ENCODE measurements around the gene PDE4B. TPM values are rescaled to one million over a fixed set of nuclear protein-coding genes. Genes with fewer than 3 reads are reported as not detected.
"Not testable (repeated sequence)": the region's sequence is repeated elsewhere in the genome, so short reads cannot be mapped to it uniquely, and the experiment has no call there.

PDE4B gene
- total RNA-seq, 1 donor from 2014 or later = 7.2 TPM

- Mint-ChIP-seq H3K27ac (ENCODE audit: unreplicated experiment) (no peak overlapping the region), H3K27me3 (ENCODE audit: unreplicated experiment) (no peaks in the 10 kb centered on the region), H3K36me3 (ENCODE audit: unreplicated experiment) (no peaks in the 10 kb centered on the region), H3K4me3 (ENCODE audit: unreplicated experiment) (no peak overlapping the region), H3K4me1 (ENCODE audit: low read depth, unreplicated experiment) (no peaks in the 10 kb centered on the region), H3K9me3 (ENCODE audit: unreplicated experiment) (no peaks in the 10 kb centered on the region)
- TF ChIP-seq CTCF (IDR thresholded peaks at IDR 0.05; ENCODE audit: partially characterized antibody, unreplicated experiment) = no peak
- DNase-seq = no peak
Observed at GRCh38 chr1:66085600-66085999, 292.9 kb downstream of the PDE4B start.

- no peak for TF ChIP-seq CTCF (IDR thresholded peaks at IDR 0.05; ENCODE audit: partially characterized antibody, unreplicated experiment)
- no peaks in the 10 kb centered on the region for H3K36me3 Mint-ChIP-seq (ENCODE audit: unreplicated experiment)
- no peaks in the 10 kb centered on the region for H3K9me3 Mint-ChIP-seq (ENCODE audit: unreplicated experiment)
- no peak overlapping the region for H3K4me3 Mint-ChIP-seq (ENCODE audit: unreplicated experiment)
- H3K4me1 Mint-ChIP-seq (ENCODE audit: low read depth, unreplicated experiment) = no peaks in the 10 kb centered on the region
- H3K27me3 Mint-ChIP-seq (ENCODE audit: unreplicated experiment) = no peaks in the 10 kb centered on the region
- no peak overlapping the region for H3K27ac Mint-ChIP-seq (ENCODE audit: unreplicated experiment)
- DNase-seq = no peak
Observed at GRCh38 chr1:66088787-66089186, 296.1 kb downstream of the PDE4B start.

GRCh38 chr1:66090859-66091457 lies 298.3 kb downstream of the PDE4B start:
- Mint-ChIP-seq H3K27me3 (ENCODE audit: unreplicated experiment) (no peaks in the 10 kb centered on the region), H3K27ac (ENCODE audit: unreplicated experiment) (no peak overlapping the region), H3K9me3 (ENCODE audit: unreplicated experiment) (no peaks in the 10 kb centered on the region), H3K4me3 (ENCODE audit: unreplicated experiment) (no peak overlapping the region), H3K4me1 (ENCODE audit: low read depth, unreplicated experiment) (no peaks in the 10 kb centered on the region), H3K36me3 (ENCODE audit: unreplicated experiment) (no peaks in the 10 kb centered on the region)
- no peak for DNase-seq
- TF ChIP-seq CTCF (IDR thresholded peaks at IDR 0.05; ENCODE audit: partially characterized antibody, unreplicated experiment) = no peak

GRCh38 chr1:66095190-66095589 lies 302.5 kb downstream of the PDE4B start:
- Mint-ChIP-seq H3K9me3 (ENCODE audit: unreplicated experiment) (no peaks in the 10 kb centered on the region), H3K36me3 (ENCODE audit: unreplicated experiment) (no peaks in the 10 kb centered on the region), H3K27me3 (ENCODE audit: unreplicated experiment) (no peaks in the 10 kb centered on the region), H3K27ac (ENCODE audit: unreplicated experiment) (no peak overlapping the region), H3K4me1 (ENCODE audit: low read depth, unreplicated experiment) (no peaks in the 10 kb centered on the region), H3K4me3 (ENCODE audit: unreplicated experiment) (no peak overlapping the region)
- DNase-seq = no peak
- TF ChIP-seq CTCF (IDR thresholded peaks at IDR 0.05; ENCODE audit: partially characterized antibody, unreplicated experiment) = no peak

- H3K4me3 Mint-ChIP-seq (ENCODE audit: unreplicated experiment); H3K27me3 Mint-ChIP-seq (ENCODE audit: unreplicated experiment); H3K36me3 Mint-ChIP-seq (ENCODE audit: unreplicated experiment); DNase-seq; H3K4me1 Mint-ChIP-seq (ENCODE audit: low read depth, unreplicated experiment); H3K9me3 Mint-ChIP-seq (ENCODE audit: unreplicated experiment); H3K27ac Mint-ChIP-seq (ENCODE audit: unreplicated experiment): not testable (repeated sequence)
Observed at GRCh38 chr1:66100959-66101358, 308.3 kb downstream of the PDE4B start.

- H3K9me3 Mint-ChIP-seq (ENCODE audit: unreplicated experiment); H3K27me3 Mint-ChIP-seq (ENCODE audit: unreplicated experiment); H3K4me1 Mint-ChIP-seq (ENCODE audit: low read depth, unreplicated experiment); H3K4me3 Mint-ChIP-seq (ENCODE audit: unreplicated experiment); H3K36me3 Mint-ChIP-seq (ENCODE audit: unreplicated experiment); H3K27ac Mint-ChIP-seq (ENCODE audit: unreplicated experiment); DNase-seq: not testable (repeated sequence)
Observed at GRCh38 chr1:66104076-66104475, 311.4 kb downstream of the PDE4B start.

Measured in glutamatergic neuron (in vitro differentiated cells).